HEK293T (cell line): ENCODE results near the gene MYO7B.
A peak's percentile ranks its signal among the peaks of the same experiment; 100 is the strongest.
"Not testable (repeated sequence)": the region's sequence is repeated elsewhere in the genome, so short reads cannot be mapped to it uniquely, and the experiment has no call there.

Experiments
- CTCF ChIA-PET: fragments of 350-600 bp; formaldehyde crosslinking; extraction: SDS; loops from one replicate; lab custom pipeline; 2021; ENCODE audit warnings: antibody characterized with exemption, inconsistent platforms; lab: Yijun Ruan, JAX
- POLR2A ChIA-PET: fragments of 350-600 bp; formaldehyde crosslinking; extraction: SDS; loops from one replicate; lab custom pipeline; 2020; ENCODE audit warnings: antibody characterized with exemption, inconsistent platforms; lab: Yijun Ruan, JAX
- DNase-seq: peaks from one replicate; pipeline ENCODE4 v3.0.0; 2012; ENCODE audit warnings: mixed read lengths; ENCODE audit errors: extremely low spot score
- ARNT ChIP-seq: fragments of 450-650 bp; IDR thresholded peaks from 2 replicates; pipeline ENCODE4 v1.6.1; 2017; ENCODE audit warnings: mild to moderate bottlenecking
- BHLHE40 ChIP-seq: fragments of 450-650 bp; IDR thresholded peaks from 2 replicates; pipeline ENCODE4 v1.6.1; 2016; ENCODE audit warnings: mild to moderate bottlenecking, moderate library complexity, borderline replicate concordance
- CTBP1 ChIP-seq: fragments of 450-650 bp; IDR thresholded peaks from 2 replicates; pipeline ENCODE4 v1.6.1; 2016; ENCODE audit warnings: borderline replicate concordance
- ELF4 ChIP-seq: fragments of 450-650 bp; IDR thresholded peaks from 2 replicates; pipeline ENCODE4 v1.6.1; 2017; ENCODE audit warnings: antibody characterized with exemption
- FOXA1 ChIP-seq: fragments of 450-650 bp; IDR thresholded peaks from 2 replicates; pipeline ENCODE4 v1.6.1; 2016; ENCODE audit warnings: mild to moderate bottlenecking
- FOXK2 ChIP-seq: fragments of 450-650 bp; IDR thresholded peaks from 2 replicates; pipeline ENCODE4 v1.6.1; 2016; ENCODE audit warnings: mild to moderate bottlenecking
- FOXM1 ChIP-seq: fragments of 450-650 bp; IDR thresholded peaks from 2 replicates; pipeline ENCODE4 v1.6.1; 2017; ENCODE audit warnings: mild to moderate bottlenecking, borderline replicate concordance
- HDGF ChIP-seq: fragments of 450-650 bp; IDR thresholded peaks from 2 replicates; pipeline ENCODE4 v1.6.1; 2017; ENCODE audit warnings: antibody characterized with exemption, borderline replicate concordance
- L3MBTL2 ChIP-seq: fragments of 450-650 bp; conservative IDR thresholded peaks from 2 replicates; pipeline ENCODE4 v1.6.1; 2016; ENCODE audit warnings: mild to moderate bottlenecking
- NFRKB ChIP-seq: fragments of 450-650 bp; IDR thresholded peaks from 2 replicates; pipeline ENCODE4 v1.6.1; 2016; ENCODE audit warnings: mild to moderate bottlenecking, moderate library complexity
- SP1 ChIP-seq: fragments of 450-650 bp; IDR thresholded peaks from 2 replicates; pipeline ENCODE4 v1.6.1; 2017
- SUZ12 ChIP-seq: fragments of 450-650 bp; IDR thresholded peaks from 2 replicates; pipeline ENCODE4 v1.6.1; 2016; ENCODE audit warnings: mild to moderate bottlenecking
- TARDBP ChIP-seq: fragments of 450-650 bp; IDR thresholded peaks from 2 replicates; pipeline ENCODE4 v1.6.1; 2016
- ZNF384 ChIP-seq: fragments of 450-650 bp; IDR thresholded peaks from 2 replicates; pipeline ENCODE4 v1.6.1; 2016
- TF ChIP-seq, protein P1 (sequence below): fragments of 450-650 bp; IDR thresholded peaks from 2 replicates; pipeline ENCODE4 v1.6.1; 2016

Gene MYO7B

DNA sequence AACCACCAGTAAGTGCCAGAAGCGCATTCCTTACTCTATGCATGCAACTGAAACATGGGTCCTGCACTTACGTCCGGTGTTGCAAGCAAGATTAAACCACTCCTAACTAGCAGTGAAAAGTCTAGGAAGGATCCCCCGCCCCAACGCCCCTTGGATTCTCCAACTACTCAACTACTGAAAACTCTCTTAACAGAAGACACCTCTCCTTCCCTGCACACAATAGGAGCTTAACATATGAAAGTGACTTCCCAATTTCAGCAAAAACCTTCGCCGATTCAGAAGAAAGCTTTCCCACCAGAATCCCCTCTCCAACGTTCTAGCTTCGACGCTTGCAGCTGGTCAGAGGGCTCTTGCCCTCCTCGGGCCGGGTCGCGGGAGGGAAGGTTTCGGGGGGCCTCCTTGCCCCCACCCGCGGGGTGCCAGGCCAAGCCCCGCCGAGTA, 9.8 kb upstream of the MYO7B start:
- DNase-seq, result no peak
- no peak for TF ChIP-seq TARDBP
- TF ChIP-seq L3MBTL2, result peak; percentile 33; the same call in 1 of the 2 replicates
- TF ChIP-seq ZNF384, result no peak
- ChIA-PET POLR2A (interaction anchor here (0.8 to 2.0 kb wide), 16 partner anchors 7 to 308 kb away, joined by 3 to 33 read pairs (median 5); partner anchors contain the start of genes ERCC3 and MYO7B), CTCF (no interaction called here)

DNA sequence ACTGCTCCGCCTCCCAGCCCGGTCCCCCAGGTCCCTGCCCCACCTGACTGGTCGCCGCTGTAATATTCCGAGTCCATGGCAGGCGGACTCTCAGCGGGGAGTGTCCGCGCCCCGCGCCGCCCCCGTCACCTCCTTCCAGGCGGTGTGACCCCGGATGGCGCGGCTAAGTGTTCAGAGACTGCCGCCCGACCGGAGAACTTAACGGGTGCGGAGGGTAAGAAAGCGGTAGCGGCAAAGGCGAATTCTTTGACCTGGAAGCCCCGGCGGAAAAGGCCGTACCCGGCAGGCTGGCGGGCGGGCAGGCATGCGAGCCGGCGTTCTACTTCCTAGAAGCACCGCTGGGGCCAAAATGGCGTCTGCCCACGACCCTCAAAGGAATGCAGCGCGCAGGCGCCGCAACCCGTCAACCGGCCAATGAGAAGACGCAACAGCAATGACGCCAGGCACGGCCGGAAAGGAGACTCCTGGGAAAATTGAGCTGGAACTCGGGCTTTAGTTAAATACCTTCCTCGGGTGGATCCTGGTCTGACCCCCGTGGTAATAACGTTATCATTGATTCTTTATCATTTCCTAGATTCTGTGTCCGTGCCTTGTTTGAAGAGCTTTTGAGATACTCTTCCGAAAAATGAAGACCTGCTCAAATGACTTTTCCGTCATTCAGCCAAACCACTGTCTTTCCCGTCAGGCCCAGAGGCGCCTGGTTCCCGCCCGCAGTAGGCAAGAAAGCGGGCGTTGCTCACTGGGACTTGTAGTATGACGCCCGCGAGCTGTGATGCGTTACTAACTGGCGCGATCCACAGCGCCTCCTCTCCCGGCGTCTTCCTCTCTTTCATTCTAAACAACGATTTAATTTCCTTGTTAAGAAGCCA, 9.1 kb upstream of the MYO7B start, which contains the start of gene IWS1:
Gene IWS1 (minus strand): TSS at position 358 of the 869 bp plus-strand sequence. CDS start 281 bp downstream, at position 77.
- DNase-seq, result peak; percentile 94
- TF ChIP-seq HDGF, result no peak
- TF ChIP-seq SP1, result no peak
- no peak for TF ChIP-seq NFRKB
- TF ChIP-seq ELF4, result peak; percentile 32; the same call in 1 of the 2 replicates
- peak; percentile 88 for TF ChIP-seq L3MBTL2
- TF ChIP-seq ZNF384, result no peak
- POLR2A ChIA-PET, result interaction anchor here (0.7 to 2.0 kb wide), 25 partner anchors 8 to 309 kb away, joined by 3 to 33 read pairs (median 5); partner anchors contain the start of genes ERCC3 and MYO7B
- CTCF ChIA-PET, result no interaction called here

DNA sequence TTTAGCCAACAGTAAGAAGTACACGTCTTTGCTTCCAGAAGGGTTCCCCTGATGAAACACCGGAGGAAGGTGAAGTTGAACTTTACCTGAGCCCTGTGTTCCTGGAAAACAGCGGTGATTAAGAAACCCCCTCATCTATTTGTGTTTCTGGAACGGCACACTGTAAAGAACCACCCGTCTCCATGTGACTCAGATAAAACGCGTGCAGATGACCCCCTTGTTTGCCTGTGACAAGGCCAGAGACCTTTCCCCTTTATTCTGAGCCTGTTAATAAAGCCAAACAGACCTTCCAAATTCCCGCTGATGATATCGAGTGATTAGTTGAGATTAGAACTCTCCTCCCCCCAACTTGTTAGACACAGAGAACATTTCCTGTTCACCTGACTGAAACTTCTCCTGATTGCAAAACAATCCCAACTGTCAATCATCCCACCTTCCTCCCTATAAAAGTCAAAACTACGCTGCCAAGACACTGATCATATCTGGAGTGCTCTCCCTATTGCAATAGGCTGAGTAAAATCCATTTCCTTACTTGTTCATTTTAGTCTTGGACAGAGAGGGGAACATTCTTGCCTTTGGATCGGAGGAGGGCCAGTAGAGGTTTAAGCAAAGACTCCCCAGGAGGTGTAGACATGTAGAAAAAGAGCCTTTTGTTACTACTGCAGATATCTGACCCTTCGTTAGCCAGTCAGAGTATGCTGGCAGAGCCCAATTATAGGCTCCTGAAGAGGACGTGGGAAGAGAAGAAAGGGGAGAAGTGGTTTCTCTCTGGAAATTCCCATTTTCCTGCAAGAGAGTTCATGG, 8.3 kb upstream of the MYO7B start:
- ChIA-PET POLR2A (interaction anchor here (0.7 to 2.0 kb wide), 25 partner anchors 8 to 310 kb away, joined by 3 to 33 read pairs (median 5); partner anchors contain the start of genes ERCC3 and MYO7B), CTCF (no interaction called here)
- no peak for DNase-seq
- TF ChIP-seq NFRKB, result no peak
- TF ChIP-seq FOXM1, result no peak
- no peak for TF ChIP-seq SP1
- TF ChIP-seq ELF4, result no peak
- no peak for TF ChIP-seq BHLHE40
- TF ChIP-seq, protein P1, sequence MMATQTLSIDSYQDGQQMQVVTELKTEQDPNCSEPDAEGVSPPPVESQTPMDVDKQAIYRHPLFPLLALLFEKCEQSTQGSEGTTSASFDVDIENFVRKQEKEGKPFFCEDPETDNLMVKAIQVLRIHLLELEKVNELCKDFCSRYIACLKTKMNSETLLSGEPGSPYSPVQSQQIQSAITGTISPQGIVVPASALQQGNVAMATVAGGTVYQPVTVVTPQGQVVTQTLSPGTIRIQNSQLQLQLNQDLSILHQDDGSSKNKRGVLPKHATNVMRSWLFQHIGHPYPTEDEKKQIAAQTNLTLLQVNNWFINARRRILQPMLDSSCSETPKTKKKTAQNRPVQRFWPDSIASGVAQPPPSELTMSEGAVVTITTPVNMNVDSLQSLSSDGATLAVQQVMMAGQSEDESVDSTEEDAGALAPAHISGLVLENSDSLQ, result peak; percentile 93

DNA sequence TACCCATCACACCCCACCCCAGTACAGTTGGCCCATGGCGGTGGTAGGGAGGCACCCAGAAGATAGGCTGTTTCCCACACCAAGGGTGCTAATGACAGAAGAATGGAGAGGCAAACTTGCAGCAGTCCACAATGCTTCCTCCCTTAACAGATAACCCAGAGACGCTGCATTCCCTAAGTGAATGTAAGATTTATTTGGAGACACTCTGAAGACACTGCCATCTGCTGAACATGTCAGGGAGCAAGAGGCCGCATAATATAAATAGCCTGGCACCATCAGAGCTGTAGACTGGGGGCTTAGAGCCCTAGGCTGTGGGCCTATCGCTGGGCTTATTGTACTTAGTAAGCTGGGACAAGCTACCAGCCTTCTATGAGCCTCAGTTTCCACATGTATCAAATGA, 7.0 kb upstream of the MYO7B start:
- POLR2A ChIA-PET, result no interaction called here
- CTCF ChIA-PET, result interaction anchor here (1.4 kb wide), 1 partner anchor 63 kb away, joined by 6 read pairs; no protein-coding TSS in a partner anchor
- TF ChIP-seq FOXA1, result no peak
- no peak for DNase-seq

DNA sequence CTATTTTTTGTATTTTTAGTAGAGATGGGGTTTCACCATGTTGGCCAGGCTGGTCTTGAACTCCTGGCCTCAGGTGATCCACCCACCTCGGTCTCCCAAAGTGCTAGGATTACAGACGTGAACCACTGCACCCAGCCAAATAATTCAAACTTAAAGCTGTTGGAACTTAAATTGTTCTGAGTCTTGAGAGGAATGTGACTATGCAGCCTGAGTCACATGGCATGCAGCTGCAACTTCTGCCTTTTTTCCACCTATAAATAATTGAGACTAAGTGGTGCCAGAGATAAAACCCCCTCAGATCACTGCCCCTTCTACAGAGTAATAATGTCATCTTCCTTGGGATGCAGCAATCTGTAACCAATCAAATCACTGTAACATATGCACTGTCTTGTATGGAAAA, 6.1 kb upstream of the MYO7B start:
- DNase-seq, POLR2A ChIA-PET: not testable (repeated sequence)
- CTCF ChIA-PET, result interaction anchor here (1.4 kb wide), 1 partner anchor 62 kb away, joined by 6 read pairs; no protein-coding TSS in a partner anchor

DNA sequence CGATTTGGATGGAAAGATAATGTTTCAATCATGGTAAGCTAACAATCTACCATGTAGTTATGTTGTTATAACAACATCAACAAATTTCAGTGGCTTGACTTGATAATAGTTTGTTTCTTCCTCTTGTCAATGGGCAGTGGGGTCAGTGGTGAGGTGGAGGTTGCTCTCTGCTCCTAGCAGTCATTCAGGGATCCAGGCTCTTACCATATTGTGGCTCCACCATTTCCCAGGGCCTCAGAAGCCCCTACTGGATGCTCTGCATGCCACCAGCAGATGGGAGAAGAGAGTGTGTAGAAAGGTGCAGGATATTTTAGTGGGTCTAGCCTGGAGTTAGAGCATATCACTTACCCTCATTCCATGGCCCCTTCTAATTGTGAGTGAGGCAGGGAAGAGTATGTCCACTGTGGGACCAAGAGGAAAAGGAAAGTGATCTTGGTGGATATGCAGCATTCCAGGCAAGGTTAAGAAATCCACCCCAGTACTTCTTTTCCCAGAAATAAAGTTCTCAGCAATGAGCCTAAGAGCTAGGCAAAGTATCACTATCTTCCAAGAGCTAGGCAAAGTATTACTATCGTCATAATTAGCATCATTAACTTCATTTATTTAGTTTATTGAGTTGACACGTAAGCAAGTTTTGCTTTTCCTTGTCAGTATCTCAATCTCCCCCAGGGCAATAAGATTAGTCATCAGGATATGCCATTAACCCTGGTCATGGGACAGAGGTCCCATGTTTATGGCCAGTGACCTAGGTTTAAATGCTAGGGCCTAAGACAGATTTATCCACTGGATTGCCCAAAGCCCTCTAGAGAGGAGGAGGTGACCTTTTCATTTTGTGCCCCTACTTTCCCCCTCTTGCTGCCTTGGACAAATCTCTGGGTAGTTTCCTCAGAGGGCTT, 5.0 kb upstream of the MYO7B start:
- ChIA-PET POLR2A (no interaction called here), CTCF (interaction anchor here (0.6 kb wide), 1 partner anchor 305 kb away, joined by 3 read pairs; no protein-coding TSS in a partner anchor)
- no peak for DNase-seq
- TF ChIP-seq TARDBP (no peak), BHLHE40 (no peak), ARNT (no peak)
- TF ChIP-seq, protein P1, result peak; percentile 72

DNA sequence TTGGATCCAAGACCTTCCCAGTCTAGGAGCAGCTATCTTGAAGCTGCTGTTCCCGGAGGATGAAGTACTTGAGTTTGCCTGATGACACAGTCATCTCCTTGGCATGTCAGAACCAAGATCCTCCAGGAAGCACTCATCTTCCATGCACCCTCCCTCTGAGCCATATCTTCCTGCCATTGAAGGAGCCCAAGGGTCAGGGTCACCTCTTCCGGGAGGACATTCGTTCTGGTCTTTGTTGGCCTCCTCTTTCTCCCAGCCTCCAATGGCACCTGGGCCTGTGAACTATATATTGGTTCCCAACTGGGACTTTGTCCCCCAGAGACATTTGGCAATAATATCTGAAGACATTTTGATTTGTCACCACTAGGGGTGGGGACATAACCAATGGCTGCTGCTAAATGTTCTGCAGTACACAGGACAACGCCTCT, 4.2 kb upstream of the MYO7B start:
- CTCF ChIA-PET, result interaction anchor here (0.6 kb wide), 1 partner anchor 305 kb away, joined by 3 read pairs; no protein-coding TSS in a partner anchor
- DNase-seq, result no peak
- TF ChIP-seq HDGF (no peak), ELF4 (no peak), FOXA1 (no peak), CTBP1 (no peak), FOXK2 (no peak), SUZ12 (no peak), SP1 (no peak), BHLHE40 (no peak), NFRKB (no peak), ARNT (no peak), ZNF384 (no peak), TARDBP (no peak)
- TF ChIP-seq, protein P1, result no peak

More for the DNA sequence above, 4.2 kb upstream of the MYO7B start:
- POLR2A ChIA-PET, result no interaction called here
